HuH-7.5 (cell line): ENCODE results near the gene RASD1.
"Not testable (repeated sequence)": the region's sequence is repeated elsewhere in the genome, so short reads cannot be mapped to it uniquely, and the experiment has no call there.

ENCODE experiments used
- DNase-seq: peaks from one replicate; pipeline ENCODE4 v3.0.0; 2011; ENCODE audit warnings: low spot score

The RASD1 gene

DNA sequence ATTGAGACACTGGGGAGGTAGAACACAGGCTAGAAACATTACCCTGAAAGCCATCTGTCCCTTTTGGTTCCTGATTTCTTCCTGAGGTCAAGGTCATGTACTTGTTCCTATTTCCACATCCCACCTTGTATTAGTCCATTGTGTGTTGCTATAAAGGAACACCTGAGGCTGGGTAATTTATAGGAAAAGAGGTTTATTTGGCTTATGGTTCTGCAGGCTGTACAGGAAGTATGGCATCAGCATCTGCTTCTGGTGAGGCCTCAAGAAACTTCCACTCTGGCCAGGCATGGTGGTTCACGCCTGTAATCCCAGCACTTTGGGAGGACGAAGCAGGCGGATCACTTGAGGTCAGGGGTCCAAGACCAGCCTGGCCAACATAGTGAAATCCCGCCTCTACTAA, 26.8 kb downstream of the RASD1 start:
- no peak for DNase-seq

DNA sequence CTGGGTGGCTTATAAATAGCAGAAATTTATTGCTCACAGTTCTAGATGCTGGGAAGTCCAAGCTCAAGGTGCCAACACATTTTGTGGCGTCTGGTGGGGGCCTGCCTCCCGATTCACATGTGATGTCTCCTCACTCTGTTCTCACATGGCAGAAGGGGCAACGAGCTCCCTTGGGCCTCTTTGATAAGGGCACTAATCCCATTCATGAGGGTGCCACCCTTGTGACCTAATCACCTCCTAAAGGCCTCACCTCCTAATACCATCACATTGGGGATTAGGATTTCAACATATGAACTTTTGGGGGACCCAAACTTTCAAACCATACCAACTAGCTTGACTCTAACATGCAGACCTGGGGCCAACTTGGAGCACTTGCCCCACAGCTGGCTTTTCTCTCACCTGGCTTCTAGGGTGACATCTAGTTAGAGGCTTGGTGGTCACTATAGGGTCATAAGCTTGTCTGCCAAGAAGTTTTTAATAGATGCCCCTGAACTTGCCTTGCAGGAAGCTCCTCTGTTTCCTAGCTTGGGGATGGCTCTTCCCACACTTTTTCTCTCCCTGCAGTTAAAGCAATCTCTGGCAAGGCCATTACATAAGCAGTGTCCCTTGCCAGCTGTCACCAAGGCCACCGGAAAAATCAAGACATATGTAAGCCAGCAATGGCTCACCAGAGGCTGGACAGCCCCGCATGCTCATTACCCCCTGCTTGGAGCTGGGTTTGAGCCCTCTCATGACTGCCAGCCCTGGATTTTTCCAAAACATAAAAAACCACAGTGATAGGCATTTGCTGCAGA, 27.8 kb downstream of the RASD1 start:
- no peak for DNase-seq

DNA sequence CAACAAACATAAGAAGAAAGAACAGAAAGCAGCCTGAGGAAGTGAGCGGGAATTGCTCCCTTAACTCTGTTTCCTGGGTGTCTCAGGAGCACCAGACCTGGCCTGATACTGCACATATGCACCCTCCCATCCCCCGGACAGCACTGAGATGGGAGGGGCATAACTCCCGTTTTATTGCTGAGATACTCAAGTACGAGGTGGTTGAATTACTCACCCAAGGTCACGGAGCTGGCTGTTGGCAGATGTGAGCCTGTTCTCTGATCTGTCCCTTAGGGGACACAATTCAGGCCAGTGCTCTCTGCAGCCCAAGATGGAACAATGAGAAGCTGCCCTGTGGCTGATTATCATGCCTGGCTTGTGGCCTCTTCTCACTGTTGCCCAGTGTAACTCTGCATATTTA, 28.5 kb downstream of the RASD1 start:
- DNase-seq: no peak

DNA sequence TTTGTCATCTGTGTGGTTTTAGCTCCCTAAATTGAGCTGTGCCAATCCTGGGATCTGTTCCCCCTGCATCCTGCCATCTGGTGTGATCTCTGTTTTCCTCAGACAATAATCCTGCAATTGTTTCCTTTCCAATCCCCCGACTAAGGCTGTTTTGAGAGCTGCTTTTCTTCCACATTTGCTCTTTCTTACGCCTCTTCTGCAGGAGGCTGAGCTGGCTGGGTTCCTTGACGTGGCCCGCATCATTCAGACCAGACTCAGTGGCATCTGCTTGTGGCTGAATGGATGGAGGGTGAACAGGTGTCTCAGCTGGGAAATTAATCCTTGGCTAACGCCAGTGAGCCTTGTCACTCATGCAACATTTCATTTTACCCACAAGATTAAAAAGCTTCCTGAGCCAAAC, 29.2 kb downstream of the RASD1 start:
- DNase-seq: no peak

DNA sequence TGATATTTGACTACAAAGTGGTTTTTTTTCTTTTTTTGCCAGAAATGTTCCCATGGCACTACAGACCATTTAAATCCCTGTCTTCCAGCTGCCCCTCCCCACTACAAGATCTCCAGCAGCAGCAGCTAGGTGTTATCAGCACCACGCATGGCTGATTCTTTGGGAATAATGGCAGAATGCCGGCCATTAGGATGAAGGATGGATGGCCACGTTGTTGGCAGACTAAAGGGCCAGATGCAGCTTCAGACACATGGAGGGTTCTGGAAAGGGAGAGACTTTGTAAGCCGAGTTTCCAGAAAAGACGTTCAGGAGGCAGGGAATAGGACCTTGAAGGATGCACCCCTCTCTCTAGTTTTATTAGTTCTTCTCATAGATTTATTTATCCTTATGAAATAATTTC, 29.7 kb downstream of the RASD1 start:
- no peak for DNase-seq

DNA sequence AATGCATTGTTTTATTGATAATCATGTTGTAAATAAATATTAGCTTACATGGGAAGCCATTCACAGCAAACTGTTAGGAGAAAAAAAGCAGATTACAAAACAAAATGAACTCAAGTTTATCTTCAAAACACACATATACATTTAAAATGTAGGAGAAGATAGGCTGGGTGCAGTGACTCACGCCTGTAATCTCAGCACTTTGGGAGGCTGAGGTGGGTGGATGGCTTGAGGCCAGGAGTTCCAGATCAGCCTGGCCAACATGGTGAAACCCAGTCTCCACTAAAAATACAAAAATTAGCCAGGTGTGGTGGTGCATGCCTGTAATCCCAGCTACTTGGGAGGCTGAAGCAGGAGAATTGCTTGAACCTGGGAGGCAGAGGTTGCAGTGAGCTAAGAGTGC, 30.3 kb downstream of the RASD1 start:
- not testable (repeated sequence) for DNase-seq

DNA sequence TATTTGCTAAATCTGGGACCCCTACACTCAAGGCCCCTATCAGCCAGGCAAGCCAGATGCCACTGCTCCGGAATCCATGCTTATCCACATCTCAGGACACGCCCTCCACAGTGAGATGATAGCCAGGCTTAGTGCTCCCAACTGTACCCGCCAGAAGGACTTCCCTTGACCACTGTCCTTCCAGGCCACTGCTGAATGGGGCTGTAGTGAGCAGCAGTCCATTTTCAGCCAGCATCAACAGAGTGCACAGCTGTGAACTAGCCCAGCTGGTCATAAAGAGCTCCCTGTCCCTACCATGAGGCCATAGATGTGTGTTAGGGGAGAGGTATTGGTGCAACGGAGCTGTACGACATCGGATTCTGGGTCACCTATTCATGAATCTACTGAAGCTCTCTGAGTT, 32.4 kb downstream of the RASD1 start:
- DNase-seq: no peak

DNA sequence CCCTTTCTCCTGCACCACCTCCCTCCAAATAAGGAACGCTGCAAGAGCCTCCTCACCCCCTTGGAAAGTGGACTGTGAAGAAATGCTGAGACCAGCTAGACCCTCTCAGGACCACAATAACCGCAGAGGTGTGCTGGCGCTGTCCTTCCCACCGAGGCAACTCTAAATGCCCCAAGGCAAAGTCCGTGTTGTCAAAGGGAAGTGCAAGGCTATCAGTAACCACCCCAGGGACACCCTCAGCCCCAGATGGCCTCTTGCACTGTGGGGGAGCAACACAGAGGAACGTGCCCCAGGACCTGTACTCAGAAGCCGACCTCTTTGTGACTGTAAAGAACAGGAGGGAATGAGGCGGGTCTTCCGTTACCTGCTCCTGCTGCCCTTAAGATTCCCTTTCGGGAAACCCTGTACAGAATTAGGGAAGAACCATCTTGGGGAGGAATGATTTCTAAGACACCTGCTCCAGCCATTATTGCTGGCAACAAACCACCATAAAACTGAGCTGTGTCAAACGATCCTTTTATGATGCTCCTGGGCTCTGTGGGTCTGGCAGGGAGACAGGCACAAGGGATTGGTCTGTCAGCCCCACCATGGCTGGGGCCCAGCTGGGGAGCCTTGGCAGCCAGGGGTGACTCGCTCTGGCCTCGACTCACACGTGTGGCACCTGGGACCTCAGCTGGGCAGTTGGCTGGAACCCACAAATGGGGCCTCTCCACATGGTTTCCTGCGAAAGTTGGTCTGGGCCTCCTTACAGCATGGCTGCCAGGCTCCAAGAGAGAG, 34.0 kb downstream of the RASD1 start:
- DNase-seq: no peak

DNA sequence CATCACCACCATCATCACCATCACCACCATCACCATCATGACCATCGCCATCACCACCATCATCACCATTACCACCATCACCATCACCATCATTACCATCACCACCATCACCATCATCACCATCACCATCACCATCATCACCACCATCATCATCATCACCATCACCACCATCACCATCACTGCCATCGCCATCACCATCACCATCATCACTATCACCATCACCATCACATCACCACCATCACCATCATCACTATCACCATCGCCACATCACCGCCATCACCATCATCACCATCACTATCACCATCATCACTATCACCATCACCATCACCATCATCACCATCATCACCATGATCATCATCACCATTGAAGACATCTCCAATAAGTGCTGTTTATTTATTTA, 36.2 kb downstream of the RASD1 start:
- no peak for DNase-seq

DNA sequence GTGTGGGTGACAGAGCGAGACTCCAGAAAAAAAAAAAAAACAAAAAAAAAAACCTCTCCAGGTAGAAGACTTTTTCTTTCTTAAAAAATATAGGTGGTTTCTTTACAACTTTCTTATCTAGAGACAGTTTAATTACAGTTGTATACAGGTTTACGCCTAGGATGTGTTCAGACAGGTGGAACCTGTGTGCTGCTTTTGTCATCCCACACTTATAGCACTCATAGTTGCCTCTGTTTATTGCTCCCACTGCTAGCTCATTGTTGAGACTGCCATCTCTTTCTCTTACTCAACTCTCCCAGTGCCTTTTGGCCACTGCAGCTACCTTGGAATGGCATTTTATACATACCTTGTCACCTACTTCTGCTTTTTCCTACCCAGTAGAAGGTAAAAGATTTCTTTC, 38.5 kb downstream of the RASD1 start:
- DNase-seq: no peak

DNA sequence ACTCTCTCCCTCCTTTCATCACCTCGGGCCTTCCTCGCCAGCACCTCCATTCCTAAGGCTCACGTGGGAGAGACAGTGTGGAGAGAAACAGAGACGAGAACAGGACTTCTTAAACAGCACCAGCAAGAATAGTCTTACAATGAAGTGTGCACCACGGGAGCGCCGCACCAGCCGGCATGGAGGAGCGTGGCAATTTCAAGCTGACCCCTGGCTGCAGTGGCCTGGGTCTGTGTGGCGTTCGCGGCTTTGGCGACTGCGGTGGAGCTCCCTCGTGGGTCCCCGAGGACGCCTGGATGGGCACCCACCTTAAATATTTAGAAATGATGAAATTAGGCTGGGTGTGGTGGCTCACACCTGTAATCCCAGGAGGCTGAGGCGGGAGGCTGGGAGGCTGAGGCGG, 39.9 kb downstream of the RASD1 start:
- no peak for DNase-seq

DNA sequence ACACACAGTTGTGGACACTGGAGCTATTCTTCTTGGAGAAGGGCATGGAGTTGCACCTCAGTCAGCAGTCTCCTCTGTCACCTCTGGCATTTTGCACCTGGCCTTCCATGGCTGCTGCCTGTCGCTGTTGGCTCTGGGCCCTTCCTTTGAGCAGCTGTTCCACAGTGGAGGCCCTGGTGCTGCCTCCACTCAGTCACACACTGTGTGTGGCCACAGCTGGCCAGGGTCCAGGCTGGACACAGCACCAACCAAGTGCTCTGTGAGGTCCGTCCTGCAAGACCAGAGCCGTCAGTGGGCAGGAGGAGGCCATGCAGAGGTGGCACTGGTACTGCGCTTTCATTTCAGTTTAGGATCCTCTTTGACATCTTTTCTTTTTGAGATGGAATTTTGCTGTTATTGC, 41.0 kb downstream of the RASD1 start:
- no peak for DNase-seq

DNA sequence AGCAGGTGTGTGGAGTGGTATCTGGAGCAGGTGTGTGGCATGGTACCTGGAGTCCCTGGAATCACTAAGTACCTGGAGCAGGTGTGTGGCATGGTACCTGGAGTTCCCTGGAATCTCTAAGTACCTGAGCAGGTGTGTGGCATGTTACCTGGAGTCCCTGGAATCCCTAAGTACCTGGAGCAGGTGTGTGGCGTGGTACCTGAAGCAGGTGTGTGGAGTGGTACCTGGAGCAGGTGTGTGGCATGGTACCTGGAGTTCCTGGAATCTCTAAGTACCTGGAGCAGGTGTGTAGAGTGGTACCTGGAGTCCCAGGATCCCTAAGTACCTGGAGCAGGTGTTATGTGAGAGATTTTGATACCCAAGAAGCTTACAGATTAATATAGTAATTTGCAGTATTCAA, 41.5 kb downstream of the RASD1 start:
- not testable (repeated sequence) for DNase-seq

DNA sequence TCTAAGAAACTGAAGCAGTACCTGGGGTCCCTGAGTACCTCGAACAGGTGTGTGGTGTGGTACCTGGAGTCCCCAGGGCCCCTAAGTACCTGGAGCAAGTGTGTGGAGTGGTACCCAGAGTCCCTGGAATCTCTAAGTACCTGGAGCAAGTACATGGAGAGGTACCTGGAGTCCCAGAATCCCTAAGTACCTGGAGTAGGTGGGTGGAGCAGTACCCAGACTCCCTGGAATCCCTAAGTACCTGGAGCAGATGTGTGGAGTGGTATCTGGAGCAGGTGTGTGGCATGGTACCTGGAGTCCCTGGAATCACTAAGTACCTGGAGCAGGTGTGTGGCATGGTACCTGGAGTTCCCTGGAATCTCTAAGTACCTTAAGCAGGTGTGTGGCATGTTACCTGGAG, 41.9 kb downstream of the RASD1 start:
- DNase-seq: no peak

DNA sequence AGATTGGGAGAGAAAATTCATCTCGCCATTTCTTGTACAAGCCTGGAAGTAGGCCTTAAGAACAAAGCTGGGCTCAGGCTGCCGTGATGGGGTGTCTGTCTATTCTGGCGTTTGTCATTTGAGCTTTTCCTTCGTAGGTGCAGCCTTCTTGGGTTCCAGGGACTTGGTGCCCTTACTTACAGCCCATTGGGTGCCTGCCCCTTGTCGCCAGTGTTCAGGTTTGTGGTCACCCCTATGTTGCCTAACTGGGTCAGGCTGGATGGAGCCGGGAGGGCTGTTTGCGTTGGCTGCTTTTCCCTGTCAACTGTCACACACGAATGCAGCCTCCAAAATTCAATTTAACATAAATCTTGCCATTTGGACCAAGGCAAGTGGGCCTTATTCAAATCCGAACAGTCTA, 43.1 kb downstream of the RASD1 start:
- DNase-seq: no peak

DNA sequence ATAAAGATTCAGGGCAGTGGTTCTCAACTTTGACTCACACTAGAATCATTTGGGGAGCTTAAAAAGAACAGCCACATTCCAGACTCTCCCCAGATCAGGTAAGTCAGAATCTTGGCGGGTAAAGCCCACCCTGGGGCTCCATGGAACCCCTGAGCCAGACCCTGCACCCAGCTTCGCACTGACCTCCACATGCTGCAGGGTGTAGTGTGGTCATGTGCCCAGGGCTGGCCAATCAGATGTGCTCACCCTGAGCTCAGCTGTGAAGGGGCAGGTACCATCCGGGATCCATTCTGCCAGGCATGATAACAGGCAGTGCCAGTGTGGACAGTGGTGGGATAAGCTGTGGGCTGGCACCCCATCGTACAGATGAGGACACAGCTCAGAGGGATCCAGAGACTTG, 47.5 kb downstream of the RASD1 start:
- no peak for DNase-seq

DNA sequence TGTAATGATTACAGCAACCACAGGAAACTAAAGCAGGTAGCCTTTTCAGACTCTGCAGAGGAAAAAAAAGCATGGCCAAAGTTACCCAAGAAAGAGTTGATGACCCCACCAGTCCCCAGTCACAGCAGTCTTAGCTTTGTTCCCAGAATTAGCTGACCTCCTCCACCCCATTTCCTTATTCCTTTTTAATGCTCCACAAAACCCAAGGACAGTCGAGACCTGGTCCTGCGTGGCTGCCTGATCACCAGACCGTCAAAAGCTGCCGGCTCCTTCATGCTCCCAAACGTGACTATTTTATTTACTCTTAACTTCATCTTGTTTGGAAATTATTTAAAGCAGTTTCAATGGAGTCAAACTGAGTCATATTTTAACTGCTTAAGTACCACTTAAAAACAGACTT, 48.1 kb downstream of the RASD1 start:
- DNase-seq: no peak

DNA sequence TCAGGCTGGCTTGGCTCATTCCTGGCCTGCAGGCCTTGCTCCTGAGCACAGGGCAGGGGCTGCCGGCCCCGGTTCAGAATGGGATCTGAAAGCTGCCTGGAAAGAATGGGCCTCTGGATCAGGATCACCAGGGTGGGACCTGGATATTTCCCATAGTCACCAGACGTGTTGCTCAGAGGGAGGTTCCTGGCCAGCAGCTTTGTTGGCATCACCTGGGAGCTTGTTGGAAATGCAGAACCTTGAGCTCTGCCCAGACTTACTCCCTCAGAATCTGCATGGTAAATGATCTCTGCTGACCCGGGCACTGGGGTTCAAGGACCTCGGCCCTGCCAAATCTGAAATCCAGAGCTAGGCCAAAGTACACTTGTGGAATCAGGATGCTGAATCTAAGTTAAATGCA, 48.9 kb downstream of the RASD1 start:
- no peak for DNase-seq

DNA sequence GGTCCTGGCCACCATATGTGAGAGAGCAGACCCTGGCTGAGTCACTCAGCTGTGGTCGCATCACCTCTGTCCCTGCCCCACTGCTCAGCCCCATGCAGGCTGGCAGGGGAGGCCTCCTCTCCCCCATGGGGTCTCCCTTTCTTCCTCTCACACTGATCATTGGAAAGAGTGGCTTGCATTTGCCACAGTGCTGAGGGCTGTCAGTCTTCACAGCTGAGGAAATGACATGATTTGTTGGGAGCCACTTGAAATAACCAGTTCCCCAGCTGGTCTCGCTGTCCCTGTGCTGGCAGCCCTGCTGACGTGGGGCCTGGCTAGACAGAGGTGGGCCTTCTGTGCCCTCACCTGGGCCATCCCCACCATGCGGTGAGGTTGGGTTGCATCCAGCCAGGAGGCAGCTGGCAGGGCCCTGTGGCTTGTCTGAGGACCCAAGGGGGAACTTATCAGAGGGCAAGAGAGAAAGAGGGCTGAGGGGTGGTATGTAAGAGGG, 49.5 kb downstream of the RASD1 start:
- DNase-seq: no peak

DNA sequence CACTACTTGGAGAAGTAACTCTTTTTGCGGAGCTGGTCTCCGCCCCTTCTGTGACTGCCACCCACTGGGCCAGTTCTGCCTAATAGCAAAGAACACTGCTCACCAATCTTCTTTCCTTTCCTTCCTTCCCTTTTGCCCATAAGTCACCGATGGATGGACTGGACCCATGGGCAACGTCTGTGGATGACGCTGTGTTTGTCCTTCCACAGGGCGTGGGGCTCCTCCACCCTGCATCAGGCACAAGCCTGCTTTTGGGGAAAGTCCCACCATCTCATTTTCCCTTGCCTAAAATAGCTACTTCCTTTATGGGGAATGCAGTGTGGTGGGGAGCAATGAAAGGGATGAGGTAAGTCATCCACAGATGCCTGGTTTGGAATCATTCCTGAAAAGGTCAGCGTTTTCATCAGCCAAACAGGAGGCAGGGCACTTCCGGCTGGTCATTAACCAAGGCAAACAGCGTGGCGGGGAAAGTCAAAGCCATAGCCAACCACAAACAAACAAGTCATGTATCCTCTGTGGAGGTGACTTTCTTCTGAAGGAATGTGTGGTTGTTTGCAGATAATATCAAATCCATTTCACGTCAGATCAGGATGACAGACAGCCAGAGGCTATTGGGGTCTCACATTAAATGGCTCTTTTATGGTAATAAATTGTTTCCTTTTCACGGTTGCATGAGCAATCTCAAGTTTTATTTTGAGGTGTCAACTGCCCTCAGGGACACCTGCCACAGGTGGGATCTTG, 50.1 kb downstream of the RASD1 start:
- peak; percentile 91 for DNase-seq

DNA sequence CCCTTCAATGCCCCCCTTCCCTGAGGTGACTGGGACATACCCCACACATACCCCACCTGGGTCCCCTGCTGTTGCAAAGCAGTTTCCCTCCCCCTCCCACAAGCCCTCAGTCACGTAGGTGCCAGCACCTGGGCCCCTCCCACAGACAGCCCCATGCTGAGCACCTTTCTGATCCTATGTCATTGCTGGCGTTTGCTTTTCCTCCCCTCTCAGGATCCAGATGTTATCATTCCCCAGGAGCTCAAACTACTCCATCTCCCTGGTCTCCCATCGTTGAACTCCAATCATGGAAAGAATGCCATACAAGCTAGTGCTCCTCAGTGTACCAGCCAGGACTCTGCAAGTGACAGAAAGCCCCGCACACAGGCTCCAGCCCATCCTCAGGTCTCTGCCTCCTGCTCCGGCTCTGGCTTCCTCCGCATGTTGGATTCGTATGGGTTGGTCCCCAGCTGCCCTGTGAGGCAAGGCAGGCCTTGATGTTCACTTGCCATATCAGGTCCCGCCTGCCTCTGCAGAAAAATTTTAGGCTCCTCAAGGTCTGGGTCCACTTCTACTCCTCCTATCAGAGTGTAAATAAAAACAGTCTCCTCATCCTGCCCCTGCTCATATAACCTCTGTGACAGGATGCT, 50.8 kb downstream of the RASD1 start:
- DNase-seq: no peak
